ENCODE measurements around the gene ZNF821.
"Not testable (repeated sequence)": the region's sequence is repeated elsewhere in the genome, so short reads cannot be mapped to it uniquely, and the experiment has no call there.

ZNF821 gene

DNA sequence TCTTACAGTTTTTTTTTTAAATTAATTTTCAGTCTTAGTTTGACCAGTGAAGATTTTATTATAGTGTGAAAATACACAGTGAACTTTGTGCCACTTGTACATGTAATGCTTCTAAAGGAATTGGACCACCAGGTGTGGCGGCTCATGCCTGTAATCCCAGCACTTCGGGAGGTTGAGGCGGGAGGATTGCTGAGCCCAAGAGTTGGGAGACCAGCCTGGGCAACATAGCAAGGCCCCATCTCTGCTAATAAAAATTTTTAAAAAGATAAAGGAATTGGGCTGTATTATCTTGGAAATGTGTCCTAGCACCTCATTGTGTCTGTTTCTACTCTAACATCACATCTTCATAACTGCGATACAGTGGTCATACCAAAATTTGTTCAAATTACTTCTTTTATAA, 15.2 kb upstream of the ZNF821 start:
- DNase-seq = no peak

DNA sequence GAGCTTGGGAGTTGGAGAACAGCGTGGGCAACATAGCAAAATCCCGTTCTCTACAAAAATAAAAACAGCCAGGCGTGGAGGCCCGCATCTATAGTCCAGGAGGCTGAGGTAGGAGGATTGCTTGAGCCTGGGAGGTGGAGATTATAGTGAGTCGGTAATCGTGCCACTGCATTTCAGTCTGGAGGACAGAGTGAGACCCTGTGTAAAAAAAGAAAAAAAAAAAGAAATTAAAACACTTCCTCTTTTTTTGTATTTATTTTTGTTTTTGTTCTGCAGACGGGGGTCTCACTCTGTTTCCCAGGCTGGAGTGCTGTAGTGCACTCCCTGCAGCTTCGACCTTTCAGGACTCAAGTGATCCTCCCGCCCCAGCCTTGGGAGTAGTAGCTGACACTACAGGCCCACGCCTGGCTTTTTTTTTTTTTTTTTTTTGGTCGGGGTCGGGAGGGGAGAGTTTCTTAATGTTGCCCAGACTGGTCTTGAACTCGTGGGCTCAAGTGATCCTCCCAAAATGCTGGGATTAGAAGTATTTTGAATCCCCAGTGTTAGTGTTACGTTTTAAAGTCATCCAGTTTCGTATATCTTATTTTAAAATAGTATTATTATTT, 12.9 kb upstream of the ZNF821 start:
- no peak for DNase-seq

DNA sequence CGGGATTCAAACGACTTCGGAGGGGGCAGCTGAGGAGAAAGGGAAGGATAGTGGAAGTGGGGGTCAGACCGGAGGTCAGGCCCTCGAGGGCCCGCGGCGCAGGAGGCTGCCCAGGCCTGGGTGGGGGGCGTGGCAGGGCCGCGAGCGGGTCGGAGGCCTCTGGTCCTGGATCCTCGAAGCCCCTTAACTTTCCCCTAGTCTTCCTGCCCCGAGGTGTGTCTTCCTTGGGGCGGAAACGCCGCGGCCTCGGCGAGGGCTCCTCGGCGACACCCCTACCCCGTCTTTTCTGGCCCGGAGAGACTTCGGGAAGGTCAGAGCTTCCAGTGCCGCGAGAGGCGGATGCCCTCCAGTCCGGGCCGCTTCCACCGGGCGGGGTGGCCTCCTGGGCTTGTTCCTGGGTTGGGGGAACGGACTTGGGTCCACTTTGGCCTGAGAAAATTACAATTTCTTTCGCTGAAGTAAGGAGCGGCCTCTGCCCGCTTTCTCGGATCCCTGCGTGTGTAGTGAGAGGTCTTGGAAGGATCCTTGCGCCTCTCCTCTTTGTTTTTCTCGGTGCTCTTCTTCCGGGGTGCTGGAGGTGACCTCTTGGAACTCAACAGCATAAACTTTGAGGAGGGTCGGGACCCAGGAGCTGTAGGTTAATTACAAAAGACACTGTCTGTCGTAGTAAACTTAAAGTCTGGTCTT, 11.8 kb upstream of the ZNF821 start:
- no peak for DNase-seq

DNA sequence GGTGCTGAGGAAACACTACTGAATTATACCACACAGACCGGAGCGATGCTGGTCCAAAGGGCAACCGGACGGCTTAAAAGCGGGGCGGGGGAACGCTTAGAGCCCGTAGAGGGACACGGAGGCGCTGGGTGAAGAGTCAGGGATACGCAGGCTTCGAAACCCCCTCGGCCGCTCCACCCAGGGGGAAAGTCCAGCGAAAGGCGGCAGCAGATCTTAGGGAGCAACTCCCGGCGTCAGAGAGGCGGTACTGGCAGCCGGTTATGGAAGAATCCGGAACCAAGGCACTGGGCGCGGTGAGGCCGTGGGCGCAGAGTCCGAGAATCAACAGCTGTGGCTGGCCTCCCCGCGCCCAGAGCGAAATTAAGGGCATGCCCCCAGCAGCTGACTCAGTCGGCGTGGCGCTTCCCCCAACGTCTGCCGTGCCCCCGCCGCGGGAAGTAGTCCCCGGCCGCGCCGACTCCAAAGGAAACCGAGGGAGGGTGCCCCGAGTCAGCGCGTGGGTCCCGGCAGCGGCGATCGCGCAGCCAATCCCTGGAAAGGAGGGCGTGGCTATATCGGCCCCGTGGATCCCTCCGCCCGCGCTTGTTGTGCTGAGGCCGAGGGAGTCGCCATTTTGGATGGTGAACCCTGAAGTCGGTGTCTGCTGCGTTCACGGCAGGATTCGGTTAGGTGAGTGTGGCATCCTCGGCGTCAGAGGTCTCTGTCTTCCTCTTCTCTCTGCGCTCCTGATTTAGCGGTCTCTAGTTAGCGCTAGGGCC, 11.1 kb upstream of the ZNF821 start, which contains the start of gene IST1:
Gene IST1, plus strand, starts transcription at position 611 of the 758 bp plus-strand sequence. CDS start 20,110 bp downstream, outside the sequence.
- peak; percentile 65 for DNase-seq

DNA sequence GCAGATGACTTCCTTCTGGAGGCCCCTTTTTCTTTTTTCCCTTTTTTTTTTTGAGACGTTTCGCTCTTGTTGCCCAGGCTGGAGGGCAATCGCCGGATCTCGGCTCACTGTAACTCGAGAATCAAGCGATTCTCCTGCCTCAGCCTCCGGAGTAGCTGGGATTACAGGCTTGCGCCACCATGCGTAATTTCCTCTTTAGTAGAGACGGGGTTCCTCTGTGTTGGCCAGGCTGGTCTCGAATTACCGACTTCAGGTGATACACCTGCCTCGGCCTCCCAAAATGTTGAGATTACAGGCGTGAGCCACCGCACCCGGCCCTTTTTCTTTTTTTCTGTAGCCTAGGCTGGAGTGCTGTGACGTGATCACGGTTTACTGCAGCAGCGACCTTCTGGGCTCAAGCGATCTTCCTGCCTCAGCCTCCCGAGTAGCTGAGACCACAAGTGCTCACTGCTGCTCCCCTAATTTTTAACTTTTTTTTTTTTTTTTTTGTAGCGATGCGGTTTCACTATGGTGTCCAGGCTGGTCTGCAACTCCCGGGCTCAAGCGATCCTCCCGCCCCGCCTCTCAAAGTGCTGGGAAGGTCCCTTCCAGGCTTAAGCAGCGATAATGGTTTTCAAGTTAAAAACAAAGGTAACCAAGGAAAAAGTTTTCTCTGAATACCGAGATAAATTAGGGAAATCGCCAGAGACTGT, 10.4 kb upstream of the ZNF821 start:
- no peak for DNase-seq

DNA sequence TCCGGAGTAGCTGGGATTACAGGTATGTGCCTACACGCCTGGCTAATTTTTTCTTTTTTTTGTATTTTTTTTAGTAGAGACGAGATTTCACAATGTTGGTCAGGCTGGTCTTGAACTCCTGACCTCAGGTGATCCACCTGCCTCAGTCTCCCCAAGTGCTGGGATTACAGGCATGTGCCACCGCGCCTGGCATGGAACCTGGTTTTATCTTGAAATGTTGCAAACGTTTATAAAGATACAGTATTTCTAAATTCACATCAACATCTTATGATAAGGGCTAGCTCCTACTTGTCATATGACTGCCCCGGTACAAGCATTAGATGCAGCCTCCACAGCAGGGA, 9.9 kb upstream of the ZNF821 start:
- DNase-seq = no peak

DNA sequence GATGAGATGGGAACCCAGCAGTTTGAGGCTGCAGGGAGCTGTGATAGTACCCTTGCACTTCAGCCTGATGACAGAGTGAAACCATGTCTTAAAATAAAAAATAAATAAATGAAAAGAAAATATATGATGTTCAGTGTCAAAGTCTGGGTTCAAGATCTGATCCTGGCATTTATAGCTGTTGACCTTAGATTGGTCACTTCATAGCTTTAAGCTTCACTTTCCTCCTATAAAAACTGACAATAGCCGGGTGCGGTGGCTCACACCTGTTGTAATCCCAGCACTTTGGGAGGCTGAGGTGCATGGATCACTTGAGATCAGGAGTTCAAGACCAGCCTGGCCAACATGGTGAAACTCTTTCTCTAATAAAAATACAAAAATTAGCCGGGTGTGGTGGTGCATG, 5.2 kb upstream of the ZNF821 start:
- no peak for DNase-seq

DNA sequence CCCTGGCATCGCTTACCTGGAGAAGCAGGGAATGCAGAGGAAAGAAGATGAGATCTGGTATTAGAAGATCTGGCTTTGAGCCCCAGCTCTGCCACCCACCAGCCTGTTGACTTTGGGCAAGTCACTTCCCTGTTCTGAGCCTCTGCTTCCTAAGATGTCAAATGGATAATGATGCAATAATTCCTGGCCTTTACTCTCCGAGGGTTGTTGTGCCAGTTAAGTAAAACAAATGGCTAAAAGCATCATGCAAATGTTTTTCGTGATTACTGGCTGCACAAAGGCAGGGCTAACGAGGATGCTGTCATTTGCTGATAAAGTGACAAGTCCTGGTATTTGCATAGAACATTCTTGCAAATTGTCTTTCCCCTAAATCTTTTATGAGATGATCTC, 1.3 kb upstream of the ZNF821 start:
- DNase-seq = no peak

DNA sequence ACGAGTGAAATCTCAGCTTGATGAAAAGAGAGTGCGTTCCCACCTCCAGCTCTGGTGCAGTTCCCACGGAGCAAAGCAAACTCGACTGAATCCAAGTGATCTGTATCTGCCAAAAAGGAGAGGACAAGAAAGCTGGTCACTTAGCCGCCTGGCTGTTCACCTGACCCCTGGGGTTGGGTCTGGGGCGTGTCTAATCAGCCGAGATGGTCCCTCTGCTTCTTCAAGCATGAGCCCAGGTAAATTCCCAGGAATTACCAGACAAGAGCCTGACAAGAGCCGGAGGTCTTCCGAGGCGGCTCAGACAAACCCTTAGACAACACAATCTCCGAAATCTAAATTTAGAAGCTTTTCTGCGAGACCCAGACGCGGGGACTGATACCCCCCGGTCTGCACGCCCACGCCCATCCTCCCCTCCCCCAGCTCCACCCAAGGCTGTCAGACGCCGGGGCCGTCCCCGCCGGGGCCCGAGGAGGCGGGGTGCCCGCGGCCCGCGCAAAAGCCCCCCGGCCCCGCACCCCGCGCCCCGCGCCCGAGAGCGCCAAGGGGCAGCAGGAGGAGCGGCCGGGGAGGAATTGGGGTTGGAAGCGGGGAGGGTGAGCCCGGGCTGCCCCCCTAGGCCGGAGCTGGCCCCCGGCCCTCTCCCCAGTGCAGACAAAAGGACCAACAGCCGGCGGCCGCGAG, 674 bp downstream of the ZNF821 start:
- DNase-seq = no peak

DNA sequence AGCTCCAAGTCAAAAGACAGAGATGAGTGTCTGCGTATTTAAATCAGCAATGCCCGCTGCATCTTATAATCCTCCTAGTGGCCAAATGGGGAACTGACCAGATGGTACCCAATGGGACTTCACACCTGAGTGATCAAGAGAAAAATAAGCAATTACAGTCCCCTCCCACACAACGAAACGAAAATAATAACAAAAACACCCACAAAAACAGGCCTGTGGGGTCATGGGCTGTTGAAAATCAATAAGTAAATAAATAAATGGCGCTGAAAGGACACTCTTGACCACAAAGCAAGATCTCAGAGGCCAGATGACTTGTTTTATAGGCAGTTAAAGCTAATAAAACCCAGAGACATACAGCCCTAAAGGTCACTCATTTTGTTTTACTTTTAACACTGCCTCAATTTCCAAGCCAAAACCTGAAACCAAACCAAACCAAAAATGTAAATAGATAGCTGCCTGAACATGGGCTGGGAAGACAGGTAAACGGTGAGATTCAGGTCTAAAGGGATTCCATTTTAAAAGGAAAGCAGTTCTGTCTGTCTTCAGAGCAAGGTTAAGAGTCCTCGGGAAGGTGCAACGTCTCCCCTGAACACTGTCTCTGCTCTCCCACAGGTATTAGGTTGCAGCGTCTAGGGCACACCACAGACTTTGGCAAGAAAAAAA, 1.3 kb downstream of the ZNF821 start:
- DNase-seq = no peak

DNA sequence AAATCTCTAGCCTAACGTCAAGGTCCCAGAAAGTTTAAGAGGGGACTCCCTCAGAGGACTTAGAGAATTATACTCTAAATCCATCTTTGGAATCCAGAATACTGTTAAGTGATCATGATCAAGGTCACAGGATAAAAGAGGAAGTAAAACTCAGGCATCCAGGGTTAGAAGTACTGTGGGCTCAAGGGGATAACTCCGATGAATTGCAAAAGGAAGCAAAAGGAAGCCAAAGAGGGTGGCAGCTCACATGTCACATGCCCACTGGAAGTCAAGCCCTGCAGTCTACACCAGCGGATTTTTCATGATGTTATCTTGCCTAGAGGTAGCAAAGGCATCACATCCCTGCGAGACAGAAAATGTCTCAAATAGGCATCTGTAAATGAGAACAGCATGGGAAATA, 3.8 kb downstream of the ZNF821 start:
- DNase-seq = no peak

DNA sequence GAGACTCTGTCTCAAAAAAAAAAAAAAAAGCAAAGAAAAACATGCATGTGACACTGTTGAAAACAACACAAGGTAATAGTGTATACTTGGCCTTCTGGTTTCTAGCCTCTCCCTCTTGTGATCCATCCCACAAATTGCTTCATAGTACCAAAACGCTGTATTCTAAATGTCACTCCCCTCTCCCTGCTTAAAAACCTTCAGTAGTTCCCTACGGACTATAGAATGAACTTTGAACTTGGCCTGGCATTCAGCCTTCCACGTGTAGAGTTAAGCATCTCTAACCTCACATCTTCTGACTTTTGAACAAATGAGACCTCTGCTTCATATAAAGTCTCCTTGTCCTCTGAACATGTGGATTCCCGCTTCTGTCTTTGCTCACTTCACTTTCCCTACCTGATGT, 5.1 kb downstream of the ZNF821 start:
- no peak for DNase-seq

DNA sequence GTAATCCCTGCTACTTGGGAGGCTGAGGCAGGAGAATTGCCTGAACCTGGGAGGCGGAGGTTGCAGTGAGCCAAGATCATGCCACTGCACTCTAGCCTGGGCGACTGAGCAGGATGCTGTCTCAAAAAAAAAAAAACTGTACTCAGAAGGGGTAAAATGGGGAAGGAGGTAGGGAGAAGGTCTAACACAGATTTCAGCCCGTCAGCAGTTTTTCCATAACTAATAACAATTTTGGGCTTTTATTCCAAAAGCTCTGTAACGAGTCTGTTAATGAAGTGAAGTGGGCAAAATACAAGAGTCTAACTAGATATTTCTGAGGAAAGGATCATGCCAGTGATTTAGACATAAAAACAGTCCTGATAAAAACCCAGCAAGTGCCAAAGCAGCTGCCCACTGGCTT, 10.8 kb downstream of the ZNF821 start:
- no peak for DNase-seq

DNA sequence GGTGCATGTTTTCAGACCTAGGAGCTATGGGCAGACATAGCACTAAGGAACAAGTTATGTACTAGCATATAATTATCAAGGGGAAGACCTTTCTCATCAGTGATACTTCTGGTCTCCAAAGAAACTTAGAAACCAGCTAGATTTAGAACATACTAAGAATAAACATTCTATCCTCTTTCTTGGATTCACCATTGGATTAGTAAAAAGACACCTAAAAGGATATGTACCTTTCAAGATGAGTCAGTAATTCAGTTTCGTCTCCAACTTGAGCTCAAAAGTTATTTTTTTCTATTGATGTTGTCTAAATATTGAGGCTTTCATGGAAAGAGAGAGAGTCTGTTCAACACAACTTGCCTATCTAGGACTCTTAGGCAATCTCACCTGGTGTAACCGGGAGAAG, 13.2 kb downstream of the ZNF821 start:
- no peak for DNase-seq

DNA sequence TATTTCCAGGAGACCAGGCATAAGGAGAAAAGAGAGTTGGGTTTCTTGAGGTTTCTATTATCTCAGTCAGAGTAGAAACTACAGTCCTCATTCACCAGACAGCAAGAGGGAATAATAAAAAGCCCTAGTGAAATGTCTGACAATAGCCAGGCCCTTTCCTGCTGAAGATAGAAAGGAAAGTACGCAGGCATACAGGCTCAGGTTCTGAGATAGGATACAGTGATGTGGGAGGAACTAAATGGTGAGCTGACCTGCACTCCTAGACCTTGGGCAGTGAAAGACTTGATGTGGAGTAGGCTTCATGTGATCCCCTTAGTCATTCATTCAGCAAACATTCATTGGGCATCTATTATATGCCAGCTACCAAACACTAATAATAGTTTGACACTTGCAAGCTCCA, 14.9 kb downstream of the ZNF821 start:
- DNase-seq = no peak

DNA sequence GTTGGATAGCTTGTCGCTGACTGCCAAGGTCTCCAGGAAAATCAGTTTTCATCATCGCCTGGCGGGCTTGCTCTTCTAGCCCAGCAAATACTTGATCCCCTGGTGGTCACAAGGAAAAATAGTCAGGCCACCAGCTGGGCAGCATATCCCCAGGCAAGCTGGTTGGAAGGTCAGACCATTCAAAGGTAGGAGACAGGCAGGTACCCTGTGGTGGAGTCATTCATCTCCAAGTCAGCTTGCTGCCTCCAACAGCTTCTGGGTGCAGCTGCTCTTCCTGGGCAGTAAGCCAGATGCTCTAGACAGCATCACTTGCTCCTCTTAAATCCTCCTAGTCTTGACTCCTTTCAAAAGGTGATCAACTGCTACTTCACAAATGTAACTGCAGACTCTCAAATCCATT, 16.0 kb downstream of the ZNF821 start:
- no peak for DNase-seq

DNA sequence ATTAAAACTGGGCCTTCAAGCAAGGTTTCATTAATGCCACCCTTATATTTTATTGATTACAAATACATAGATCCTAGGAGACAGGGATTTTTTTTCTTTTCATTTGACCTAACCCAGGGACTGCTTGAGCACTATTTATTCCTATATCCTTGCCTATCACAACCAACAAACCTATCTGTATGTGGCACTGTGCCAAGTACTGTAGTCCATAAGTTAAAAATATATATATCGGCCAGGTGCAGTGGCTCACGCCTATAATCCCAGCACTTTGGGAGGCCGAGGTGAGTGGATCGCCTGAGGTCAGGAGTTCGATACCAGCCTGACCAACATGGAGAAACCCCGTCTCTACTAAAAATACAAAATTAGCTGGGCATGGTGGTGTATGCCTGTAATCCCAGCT, 16.8 kb downstream of the ZNF821 start:
- not testable (repeated sequence) for DNase-seq

DNA sequence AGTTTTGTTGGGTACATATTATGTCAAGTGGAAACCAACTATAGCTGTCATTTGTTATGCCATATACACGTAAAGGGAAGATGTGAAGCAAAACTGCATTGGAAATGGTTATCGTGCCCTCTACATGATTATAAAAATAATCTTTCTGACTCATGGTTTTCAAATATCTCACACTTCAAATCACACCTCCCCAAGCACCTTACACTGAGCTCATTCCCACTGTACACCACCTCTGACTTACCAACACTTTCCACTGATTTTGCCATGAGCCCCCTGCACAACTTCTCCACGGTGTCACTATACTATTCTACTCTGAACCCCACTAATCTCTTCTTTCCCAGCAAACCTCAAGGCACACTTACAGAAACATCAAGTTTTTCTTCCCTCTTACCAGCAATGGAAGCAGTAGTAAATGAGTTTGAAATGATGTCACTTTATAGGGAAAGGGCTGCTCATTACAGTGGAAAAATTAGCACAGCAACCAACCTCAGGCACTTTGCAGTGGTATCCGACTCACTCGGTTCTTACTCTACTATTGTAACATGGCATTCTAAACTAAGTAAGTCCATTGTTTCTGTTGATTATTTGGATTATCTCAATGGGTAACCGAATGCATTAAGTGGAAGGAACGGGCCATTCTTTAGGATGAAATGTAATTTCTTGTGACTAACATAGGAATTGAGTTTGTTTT, 18.7 kb downstream of the ZNF821 start:
- DNase-seq = no peak

DNA sequence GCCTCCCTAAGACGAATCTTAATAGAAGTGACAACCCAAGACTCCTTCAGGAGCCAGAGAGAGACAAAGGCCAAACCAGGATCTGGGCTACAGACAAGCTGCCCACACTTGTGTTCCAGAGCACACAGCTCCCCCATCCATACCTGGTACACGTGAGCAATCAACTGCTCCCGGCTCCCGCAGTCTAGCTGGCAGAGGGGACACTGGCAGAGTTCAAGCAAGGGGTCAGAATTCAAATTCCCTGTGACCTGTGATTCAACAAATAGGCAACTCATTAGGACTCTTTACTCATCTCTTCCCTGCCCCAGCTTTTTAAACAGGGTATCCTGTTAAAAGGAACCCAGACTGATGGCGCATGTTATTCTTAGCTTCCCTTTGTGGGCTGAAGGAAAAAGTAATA, 20.0 kb downstream of the ZNF821 start:
- no peak for DNase-seq

DNA sequence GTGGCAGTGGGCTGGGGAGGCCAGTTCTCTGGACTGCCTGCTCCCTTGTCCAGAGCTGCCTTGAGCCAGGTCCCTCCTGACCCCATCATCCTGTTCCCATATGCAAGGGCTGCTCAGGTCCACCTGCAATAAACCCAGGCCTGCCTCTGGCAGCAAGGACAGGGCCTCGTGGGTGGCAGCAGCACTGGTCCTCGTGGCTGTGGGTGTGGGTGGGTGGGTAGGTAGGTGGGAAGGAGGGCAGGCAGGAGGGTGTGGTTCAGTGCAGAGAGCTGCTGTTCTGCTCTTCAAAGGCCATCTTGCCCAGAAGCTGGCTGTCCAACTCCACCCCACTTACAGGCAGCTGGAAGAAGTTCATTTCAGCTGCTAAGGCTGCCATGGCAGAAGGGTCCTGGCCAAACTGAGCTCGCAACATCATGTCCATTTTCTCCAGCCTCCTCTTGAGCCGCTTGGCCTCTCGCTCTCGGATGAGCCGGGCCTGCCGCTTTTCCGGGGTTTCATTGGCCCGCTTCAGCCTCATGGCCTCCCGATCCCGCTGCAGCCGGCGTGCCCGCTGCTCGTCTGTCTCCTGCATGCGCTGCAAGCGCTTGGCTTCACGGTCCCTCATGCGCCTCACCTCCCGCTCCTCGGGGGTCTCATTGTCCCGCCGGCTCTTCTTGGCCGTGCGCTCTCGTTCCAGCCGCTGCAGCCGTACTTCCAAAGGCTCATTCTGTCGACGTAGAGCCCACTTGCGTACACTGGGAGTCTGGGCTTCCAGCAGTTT, 24.0 kb downstream of the ZNF821 start:
- DNase-seq = no peak

Measured in NCI-H1048 (cell line).